K562 (cell line): Measurements from ENCODE around the gene SBK3. TPM values are rescaled to one million over a fixed set of nuclear protein-coding genes. Genes with fewer than 3 reads are reported as not detected.

Experiments
- BHLHE40 ChIP-seq: IDR thresholded peaks from 2 replicates; pipeline ENCODE4 v1.6.1; 2011; ENCODE audit warnings: low read length, improper control_type of control experiment
- EZH2 ChIP-seq: IDR thresholded peaks from 2 replicates; pipeline ENCODE4 v1.6.1; 2012; ENCODE audit warnings: low read depth, mild to moderate bottlenecking, inconsistent platforms, low read length, borderline replicate concordance
- FOXP1 ChIP-seq: sonication (generic); formaldehyde crosslinking; IDR thresholded peaks from 2 replicates; pipeline ENCODE4 v1.8.0; 2022; ENCODE audit warnings: mild to moderate bottlenecking, missing genetic modification reagents
- GATAD2A ChIP-seq: fragments of 450-650 bp; IDR thresholded peaks from 2 replicates; pipeline ENCODE4 v1.6.1; 2017
- GTF2E2 ChIP-seq: fragments of 200-800 bp; sonication (Bioruptor generic); IDR thresholded peaks from 2 replicates; pipeline ENCODE4 v1.6.1; 2016; ENCODE audit warnings: missing genetic modification characterization, missing compliant biosample characterization
- KDM4B ChIP-seq, 2 experiments: fragments of 450-650 bp in 1 of 2; sonication (generic) in 1 of 2; IDR thresholded peaks; 2 replicates each; pipeline ENCODE4 v1.6.1; 2016 to 2017; ENCODE audit warnings: borderline replicate concordance in 2 of 2, antibody characterized with exemption in 1 of 2, low read depth in 1 of 2, mild to moderate bottlenecking in 1 of 2
- MAFK ChIP-seq: IDR thresholded peaks from 2 replicates; pipeline ENCODE4 v1.6.1; 2011; ENCODE audit warnings: low read length, improper control_type of control experiment
- PCBP2 ChIP-seq: fragments of 200-400 bp; formaldehyde crosslinking; IDR thresholded peaks from 2 replicates; pipeline ENCODE4 v1.6.1; 2018; ENCODE audit warnings: low read length, low read depth, mild to moderate bottlenecking, moderate library complexity; ENCODE audit not compliant: poor library complexity, severe bottlenecking
- POLR2AphosphoS5 ChIP-seq: IDR thresholded peaks from 2 replicates; pipeline ENCODE4 v1.6.1; 2011; ENCODE audit warnings: mild to moderate bottlenecking, low read depth, low read length, moderate library complexity; ENCODE audit not compliant: control insufficient read depth, insufficient read depth
- PRMT5 ChIP-seq: sonication (generic); formaldehyde crosslinking; IDR thresholded peaks from 2 replicates; pipeline ENCODE4 v1.5.0; 2020; ENCODE audit warnings: missing genetic modification reagents
- RCOR1 ChIP-seq, 2 experiments: IDR thresholded peaks; 2 replicates each; pipeline ENCODE4 v1.6.1; 2012; ENCODE audit warnings: low read depth in 2 of 2, low read length in 2 of 2, borderline replicate concordance in 1 of 2, improper control_type of control experiment in 1 of 2
- SNRNP70 ChIP-seq: fragments of 200-400 bp; formaldehyde crosslinking; optimal IDR thresholded peaks from 2 replicates; pipeline ENCODE3; 2017; ENCODE audit warnings: low read depth, low read length
- SRF ChIP-seq, 2 experiments: fragments of 250-450, 450-650 bp in 1 of 2; sonication (Bioruptor Pico) in 1 of 2; sonication (generic) in 1 of 2; formaldehyde crosslinking; IDR thresholded peaks; 2 replicates each; pipeline versions ENCODE4 v1.5.0 to v1.5.1; 2020 to 2022; ENCODE audit warnings: mild to moderate bottlenecking in 1 of 2, missing genetic modification reagents in 1 of 2
- TBP ChIP-seq: optimal IDR thresholded peaks from 2 replicates; pipeline ENCODE3; 2011; ENCODE audit warnings: low read depth, low read length, improper control_type of control experiment
- TRIM24 ChIP-seq, 2 experiments: fragments of 450-650 bp; IDR thresholded peaks; 2 replicates each; pipeline ENCODE4 v1.6.1; 2016
- ZBTB43 ChIP-seq: sonication (generic); formaldehyde crosslinking; IDR thresholded peaks from 2 replicates; pipeline ENCODE4 v1.8.0; 2023; ENCODE audit warnings: mild to moderate bottlenecking, missing genetic modification reagents
- ZNF140 ChIP-seq: fragments of 250-450 bp; sonication (Bioruptor Pico); IDR thresholded peaks from 2 replicates; pipeline ENCODE4 v1.8.0; 2021; ENCODE audit warnings: moderate library complexity, mild to moderate bottlenecking, inconsistent platforms
- ZNF280B ChIP-seq: fragments of 250-450 bp; sonication (Bioruptor Pico); IDR thresholded peaks from 2 replicates; pipeline ENCODE4 v1.5.1; 2021; ENCODE audit warnings: mild to moderate bottlenecking
- ZNF75A ChIP-seq: fragments of 450-650 bp; formaldehyde crosslinking; IDR thresholded peaks from 2 replicates; pipeline ENCODE4 v1.4.0; 2020; ENCODE audit warnings: mild to moderate bottlenecking
- polyA plus RNA-seq, 8 experiments: library from polyadenylated mRNA; depleted of rRNA in 4 of 8; stranded (reverse) in 5 of 8; unstranded in 3 of 8; fragments of >200 nt; fragmentation: Nextera tagmentation in 2 of 8; fragmentation: Illumina TruSeq in 1 of 8; extraction: Ambion mirVana in 2 of 8; extraction: Trizol in 1 of 8; gene quantifications; 2 replicates each; pipeline versions ENCODE4 v1.2.1 to v1.2.3, GENCODE V29; 2011 to 2014; ENCODE audit warnings: inconsistent platforms in 1 of 8, missing spikeins in 1 of 8
- total RNA-seq, 7 experiments: library from RNA; depleted of rRNA in 6 of 7; stranded (reverse); fragments of >200 nt in 6 of 7; fragmentation: Illumina TruSeq in 2 of 7; extraction: Trizol in 2 of 7; gene quantifications; 2 replicates each; pipeline versions ENCODE4 v1.2.1 to v1.2.3, GENCODE V29; 2011 to 2021; ENCODE audit warnings: low replicate concordance in 1 of 7
- TF ChIP-seq, protein P1 (sequence below), 2 experiments: fragments of 150-350 bp in 1 of 2; IDR thresholded peaks; 2 replicates each; pipeline ENCODE4 v1.6.1; 2012 to 2016; ENCODE audit warnings: low read depth in 2 of 2, low read length in 2 of 2, mild to moderate bottlenecking in 1 of 2, moderate library complexity in 1 of 2
- TF ChIP-seq, protein P2 (sequence below): conservative IDR thresholded peaks from 2 replicates; pipeline ENCODE4 v1.6.1; 2011; ENCODE audit warnings: low read depth, mild to moderate bottlenecking, low read length; ENCODE audit not compliant: control insufficient read depth

Gene SBK3
- total and polyA plus RNA-seq, 9 of the 15 experiments (the other 6 are each of a cell fraction or from before 2014, with no cell fraction given), result 0.11 to 0.43 (median 0.13) TPM; not detected in 6

DNA sequence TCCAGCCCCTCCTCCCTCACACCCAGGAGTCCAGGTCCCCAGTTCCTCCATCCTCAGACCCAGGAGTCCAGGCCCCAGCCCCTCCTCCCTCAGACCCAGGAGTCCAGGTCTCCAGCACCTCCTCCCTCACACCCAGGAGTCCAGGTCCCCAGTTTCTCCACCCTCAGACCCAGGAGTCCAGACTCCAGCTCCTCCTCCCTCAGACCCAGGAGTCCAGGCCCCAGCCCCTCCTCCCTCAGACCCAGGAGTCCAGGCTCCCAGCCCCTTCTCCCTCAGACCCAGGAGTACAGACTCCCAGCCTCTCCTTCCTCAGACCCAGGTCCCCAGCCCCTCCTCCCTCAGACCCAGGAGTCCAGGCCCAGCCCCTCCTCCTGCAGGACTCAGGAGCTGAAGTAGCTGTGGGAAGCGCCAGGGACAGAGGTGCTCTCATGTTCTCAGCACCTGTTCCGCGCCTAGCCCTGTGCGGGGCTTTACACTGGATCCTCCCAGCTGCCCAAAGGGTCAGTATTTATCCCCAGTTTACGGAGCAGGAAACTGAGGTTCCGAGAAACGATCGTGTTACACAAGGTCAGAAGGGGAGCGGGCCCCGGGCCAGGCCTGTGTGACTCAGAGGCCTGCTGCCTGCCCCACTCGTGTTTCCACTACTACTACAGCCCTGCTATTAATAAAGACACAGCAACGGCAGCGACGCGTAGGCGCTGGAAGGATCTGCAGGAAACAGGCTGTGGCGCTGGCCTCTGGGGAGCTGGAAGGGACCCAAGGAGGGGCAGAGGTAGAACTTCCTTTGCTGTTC is 1.7 kb upstream of the SBK3 start (continued):
- TF ChIP-seq SRF (CRISPR knock-in tag; IDR thresholded peaks at IDR 0.05) (no peak), ZNF280B (no peak), GATAD2A (0 out of 2 replicates have a peak, but pooled peaks have one; percentile 35), ZBTB43 (CRISPR knock-in tag) (no peak), EZH2 (no peak), POLR2AphosphoS5 (no peak), ZNF75A (no peak), PCBP2 (no peak), GTF2E2 (tag) (no peak), FOXP1 (CRISPR knock-in tag) (no peak), TBP (no peak), ZNF140 (CRISPR knock-in tag) (no peak), PRMT5 (CRISPR knock-in tag) (no peak), SNRNP70 (no peak), BHLHE40 (no peak), KDM4B (IDR thresholded peaks at IDR 0.05; ENCODE audit: borderline replicate concordance in 2 of 2, low read depth in 1 of 2) (no peak), RCOR1 (IDR thresholded peaks at IDR 0.05; ENCODE audit: borderline replicate concordance in 1 of 2, low read depth in 2 of 2, low read length in 2 of 2) (no peak), MAFK (no peak), TRIM24 (IDR thresholded peaks at IDR 0.05) (no peak)
- TF ChIP-seq, protein P1, sequence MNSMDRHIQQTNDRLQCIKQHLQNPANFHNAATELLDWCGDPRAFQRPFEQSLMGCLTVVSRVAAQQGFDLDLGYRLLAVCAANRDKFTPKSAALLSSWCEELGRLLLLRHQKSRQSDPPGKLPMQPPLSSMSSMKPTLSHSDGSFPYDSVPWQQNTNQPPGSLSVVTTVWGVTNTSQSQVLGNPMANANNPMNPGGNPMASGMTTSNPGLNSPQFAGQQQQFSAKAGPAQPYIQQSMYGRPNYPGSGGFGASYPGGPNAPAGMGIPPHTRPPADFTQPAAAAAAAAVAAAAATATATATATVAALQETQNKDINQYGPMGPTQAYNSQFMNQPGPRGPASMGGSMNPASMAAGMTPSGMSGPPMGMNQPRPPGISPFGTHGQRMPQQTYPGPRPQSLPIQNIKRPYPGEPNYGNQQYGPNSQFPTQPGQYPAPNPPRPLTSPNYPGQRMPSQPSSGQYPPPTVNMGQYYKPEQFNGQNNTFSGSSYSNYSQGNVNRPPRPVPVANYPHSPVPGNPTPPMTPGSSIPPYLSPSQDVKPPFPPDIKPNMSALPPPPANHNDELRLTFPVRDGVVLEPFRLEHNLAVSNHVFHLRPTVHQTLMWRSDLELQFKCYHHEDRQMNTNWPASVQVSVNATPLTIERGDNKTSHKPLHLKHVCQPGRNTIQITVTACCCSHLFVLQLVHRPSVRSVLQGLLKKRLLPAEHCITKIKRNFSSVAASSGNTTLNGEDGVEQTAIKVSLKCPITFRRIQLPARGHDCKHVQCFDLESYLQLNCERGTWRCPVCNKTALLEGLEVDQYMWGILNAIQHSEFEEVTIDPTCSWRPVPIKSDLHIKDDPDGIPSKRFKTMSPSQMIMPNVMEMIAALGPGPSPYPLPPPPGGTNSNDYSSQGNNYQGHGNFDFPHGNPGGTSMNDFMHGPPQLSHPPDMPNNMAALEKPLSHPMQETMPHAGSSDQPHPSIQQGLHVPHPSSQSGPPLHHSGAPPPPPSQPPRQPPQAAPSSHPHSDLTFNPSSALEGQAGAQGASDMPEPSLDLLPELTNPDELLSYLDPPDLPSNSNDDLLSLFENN (IDR thresholded peaks at IDR 0.05; ENCODE audit: low read depth in 2 of 2, low read length in 2 of 2), result no peak
- TF ChIP-seq, protein P2, sequence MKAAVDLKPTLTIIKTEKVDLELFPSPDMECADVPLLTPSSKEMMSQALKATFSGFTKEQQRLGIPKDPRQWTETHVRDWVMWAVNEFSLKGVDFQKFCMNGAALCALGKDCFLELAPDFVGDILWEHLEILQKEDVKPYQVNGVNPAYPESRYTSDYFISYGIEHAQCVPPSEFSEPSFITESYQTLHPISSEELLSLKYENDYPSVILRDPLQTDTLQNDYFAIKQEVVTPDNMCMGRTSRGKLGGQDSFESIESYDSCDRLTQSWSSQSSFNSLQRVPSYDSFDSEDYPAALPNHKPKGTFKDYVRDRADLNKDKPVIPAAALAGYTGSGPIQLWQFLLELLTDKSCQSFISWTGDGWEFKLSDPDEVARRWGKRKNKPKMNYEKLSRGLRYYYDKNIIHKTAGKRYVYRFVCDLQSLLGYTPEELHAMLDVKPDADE, result no peak
